Measurements from ENCODE around the gene NXPH3. TPM values are rescaled to one million over a fixed set of nuclear protein-coding genes. Genes with fewer than 3 reads are reported as not detected.

NXPH3 gene
- total RNA-seq, 1 donor = 0.43 TPM

- no peak for TF ChIP-seq CTCF (IDR thresholded peaks at IDR 0.05; ENCODE audit: insufficient read depth, low read depth, low read length)
- H3K4me3 ChIP-seq (ENCODE audit: low read depth, low read length) = peak overlapping the region; percentile 68
- no peak for DNase-seq (ENCODE audit: low read depth)
Measured at GRCh38 chr17:49576917-49577649, 1.4 kb downstream of the NXPH3 start.

- no peak overlapping the region for H3K4me3 ChIP-seq (ENCODE audit: low read depth, low read length)
- no peak for TF ChIP-seq CTCF (IDR thresholded peaks at IDR 0.05; ENCODE audit: insufficient read depth, low read depth, low read length)
- no peak for DNase-seq (ENCODE audit: low read depth)
Measured at GRCh38 chr17:49577650-49577934, 1.9 kb downstream of the NXPH3 start.

GRCh38 chr17:49577963-49578362 is 2.3 kb downstream of the NXPH3 start:
- no peak overlapping the region for H3K4me3 ChIP-seq (ENCODE audit: low read depth, low read length)
- no peak for TF ChIP-seq CTCF (IDR thresholded peaks at IDR 0.05; ENCODE audit: insufficient read depth, low read depth, low read length)
- no peak for DNase-seq (ENCODE audit: low read depth)

GRCh38 chr17:49578414-49578813 is 2.7 kb downstream of the NXPH3 start:
- no peak for TF ChIP-seq CTCF (IDR thresholded peaks at IDR 0.05; ENCODE audit: insufficient read depth, low read depth, low read length)
- DNase-seq (ENCODE audit: low read depth) = no peak

GRCh38 chr17:49578952-49579500 is 3.4 kb downstream of the NXPH3 start:
- H3K4me3 ChIP-seq (ENCODE audit: low read depth, low read length) = no peak overlapping the region
- no peak for TF ChIP-seq CTCF (IDR thresholded peaks at IDR 0.05; ENCODE audit: insufficient read depth, low read depth, low read length)
- no peak for DNase-seq (ENCODE audit: low read depth)

More at GRCh38 chr17:49578414-49578813, 2.7 kb downstream of the NXPH3 start:
- H3K4me3 ChIP-seq (ENCODE audit: low read depth, low read length) = no peak overlapping the region

GRCh38 chr17:49579522-49579921 is 3.9 kb downstream of the NXPH3 start:
- DNase-seq (ENCODE audit: low read depth) = no peak
- no peak overlapping the region for H3K4me3 ChIP-seq (ENCODE audit: low read depth, low read length)
- no peak for TF ChIP-seq CTCF (IDR thresholded peaks at IDR 0.05; ENCODE audit: insufficient read depth, low read depth, low read length)
